Stimulated activated CD4-positive, alpha-beta T cell treated with anti-CD3 and anti-CD28 coated beads, Interleukin-4, amount 100 ng/mL, for 1 hour (primary cell): ENCODE measurements around the gene XPO5.
"Not testable (repeated sequence)": the region's sequence is repeated elsewhere in the genome, so short reads cannot be mapped to it uniquely, and the experiment has no call there.

Experiments
- DNase-seq: peaks from one replicate; pipeline ENCODE4 v3.0.0-alpha.2; 2020

Gene XPO5

DNA sequence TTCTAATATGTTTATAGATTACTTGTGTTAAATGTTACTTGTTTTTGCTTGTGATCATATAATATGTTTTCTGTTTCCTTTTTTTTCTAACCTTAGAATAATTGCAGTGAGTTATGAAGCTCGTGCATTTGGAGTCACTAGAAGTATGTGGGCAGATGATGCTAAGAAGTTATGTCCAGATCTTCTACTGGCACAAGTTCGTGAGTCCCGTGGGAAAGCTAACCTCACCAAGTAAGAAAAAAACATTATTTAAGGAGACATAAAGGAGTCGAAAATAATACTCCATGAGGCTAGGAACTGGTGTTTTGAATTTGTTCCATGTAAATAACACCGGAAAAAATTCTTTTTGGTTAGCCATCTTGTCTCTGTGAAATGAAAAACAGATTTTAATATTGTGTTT is 7.1 kb upstream of the XPO5 start:
- no peak for DNase-seq

DNA sequence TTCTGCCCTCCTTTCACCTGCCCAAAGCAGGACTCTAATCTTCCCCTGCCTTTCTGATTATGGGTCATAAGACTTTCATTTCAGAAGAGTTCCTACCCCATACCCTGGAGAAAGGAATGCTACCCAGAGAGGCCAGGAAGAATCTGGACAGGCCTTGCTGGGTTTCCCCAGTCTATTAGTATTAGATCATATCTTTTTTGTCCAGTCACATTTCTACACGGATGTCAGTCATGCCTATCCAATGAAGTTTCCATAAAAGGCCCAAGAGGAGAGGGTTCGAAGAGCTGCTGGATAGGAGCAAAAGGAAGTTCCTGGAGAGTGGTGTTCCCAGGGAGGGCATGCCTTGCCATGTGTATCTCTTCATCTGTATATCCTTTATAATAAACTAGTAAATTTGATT is 3.3 kb upstream of the XPO5 start:
- no peak for DNase-seq

DNA sequence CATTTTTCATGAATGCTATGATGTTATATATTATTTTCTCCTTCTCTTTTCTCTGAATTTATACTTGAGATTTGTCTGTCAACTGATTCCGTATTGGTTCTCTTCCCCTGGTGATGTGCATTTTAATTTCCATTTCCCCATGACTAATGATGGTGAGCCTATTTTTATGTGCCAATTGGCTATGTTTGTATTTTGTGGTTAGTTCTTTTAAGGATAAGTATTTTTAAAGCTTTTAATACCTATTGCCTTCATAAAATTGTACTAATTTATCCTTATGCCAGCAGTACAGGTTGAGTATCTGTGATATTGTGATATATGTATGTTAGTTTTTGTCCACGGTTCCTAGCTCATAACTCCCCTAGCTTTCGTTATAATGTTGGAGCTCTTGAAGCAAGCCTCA is 2.9 kb upstream of the XPO5 start:
- DNase-seq, result no peak

DNA sequence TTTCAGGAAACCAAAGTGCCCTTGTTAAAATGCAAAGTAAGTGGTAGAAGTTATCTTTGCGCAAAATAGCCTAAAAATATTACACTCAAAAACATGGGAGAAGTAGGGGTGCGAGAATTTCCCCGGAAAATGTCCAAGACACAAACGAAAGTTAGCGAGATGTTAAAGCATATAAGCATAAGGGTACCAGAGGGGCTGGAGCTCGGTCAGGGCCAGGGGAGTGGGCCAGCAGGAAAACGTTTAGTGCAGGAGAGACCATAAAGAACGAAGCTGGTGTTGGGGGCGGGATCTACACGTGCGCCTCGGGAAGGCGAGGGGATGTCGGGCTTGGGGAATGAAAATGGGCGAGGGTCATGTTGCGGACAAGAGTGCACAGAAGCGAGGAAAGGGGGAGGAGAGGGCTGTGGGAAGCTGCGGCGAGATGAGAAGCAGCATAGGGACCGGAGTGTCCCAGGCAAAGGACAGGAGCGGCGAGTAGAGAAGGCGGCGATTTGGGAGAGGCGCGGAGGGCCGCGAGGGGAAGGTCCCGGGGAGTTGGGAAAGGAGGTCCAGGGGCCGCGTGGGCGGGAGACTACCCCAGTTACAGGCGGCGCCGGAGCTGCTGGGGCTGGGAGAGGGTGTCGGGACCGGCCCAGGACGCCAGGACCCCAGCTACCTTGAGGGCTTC is 600 bp downstream of the XPO5 start:
- DNase-seq, result peak; percentile 48

DNA sequence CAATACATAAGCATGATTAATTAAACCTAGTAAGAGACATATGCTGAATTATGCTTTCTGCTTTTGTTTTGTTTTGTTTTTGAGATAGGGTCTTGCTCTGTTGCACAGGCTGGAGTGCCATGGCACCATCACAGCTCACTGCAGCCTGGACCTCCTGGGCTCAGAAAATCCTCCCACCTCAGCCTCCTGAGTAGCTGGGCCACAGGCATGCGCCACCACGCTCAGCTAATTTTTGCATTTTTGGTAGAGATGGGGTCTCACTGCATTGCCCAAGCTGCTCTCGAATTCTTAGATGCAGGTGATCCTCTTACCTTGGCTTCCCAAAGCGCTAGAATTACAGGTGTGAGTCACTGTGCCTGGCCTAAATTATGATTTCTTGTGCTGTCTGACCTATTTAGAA is 3.8 kb downstream of the XPO5 start:
- DNase-seq, result no peak

DNA sequence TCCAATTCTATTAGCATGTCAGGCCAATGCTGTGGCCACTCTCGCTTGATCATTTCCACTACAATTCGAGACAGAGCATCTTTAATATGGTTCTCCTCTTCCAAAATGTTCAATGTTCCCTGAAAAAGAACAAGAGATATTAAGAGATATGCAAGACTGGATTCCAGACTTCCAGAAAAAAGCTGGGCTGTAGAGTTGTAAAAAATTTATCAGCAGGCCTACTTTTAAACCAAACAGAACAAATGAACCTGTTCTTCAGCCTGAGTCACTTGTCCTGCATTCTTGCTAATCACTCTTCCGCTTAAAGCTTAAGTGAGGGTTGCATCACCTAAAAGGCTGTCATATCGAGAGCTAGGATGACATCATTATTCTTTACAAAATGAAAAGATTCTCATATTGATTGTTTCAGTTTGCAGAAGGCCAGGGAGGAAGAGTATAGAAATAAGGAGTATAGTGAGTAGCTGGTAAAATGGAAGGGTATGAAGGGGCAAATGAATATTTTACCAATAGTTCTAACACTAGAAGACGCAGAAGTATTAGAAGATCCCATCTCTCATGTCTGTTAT is 4.9 kb downstream of the XPO5 start:
- DNase-seq, result no peak

DNA sequence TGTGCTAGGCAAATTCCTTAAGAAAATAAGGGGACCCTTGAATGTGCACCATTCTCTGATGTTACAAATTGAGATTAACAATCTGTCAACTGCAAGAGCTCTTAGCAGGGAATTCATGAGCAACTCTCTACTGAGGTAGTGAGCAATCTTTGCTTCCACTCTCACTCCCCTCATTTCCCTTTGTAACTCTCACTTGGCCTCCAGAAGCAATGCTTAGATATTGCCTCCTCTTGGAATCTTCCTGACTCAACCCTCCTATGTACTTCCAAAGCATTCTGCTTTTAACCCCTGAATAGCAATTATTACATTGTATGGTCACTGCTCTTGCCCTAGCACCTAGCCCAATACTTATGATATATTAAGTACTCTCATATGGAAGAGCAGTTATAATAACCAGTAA is 16.5 kb downstream of the XPO5 start:
- no peak for DNase-seq

DNA sequence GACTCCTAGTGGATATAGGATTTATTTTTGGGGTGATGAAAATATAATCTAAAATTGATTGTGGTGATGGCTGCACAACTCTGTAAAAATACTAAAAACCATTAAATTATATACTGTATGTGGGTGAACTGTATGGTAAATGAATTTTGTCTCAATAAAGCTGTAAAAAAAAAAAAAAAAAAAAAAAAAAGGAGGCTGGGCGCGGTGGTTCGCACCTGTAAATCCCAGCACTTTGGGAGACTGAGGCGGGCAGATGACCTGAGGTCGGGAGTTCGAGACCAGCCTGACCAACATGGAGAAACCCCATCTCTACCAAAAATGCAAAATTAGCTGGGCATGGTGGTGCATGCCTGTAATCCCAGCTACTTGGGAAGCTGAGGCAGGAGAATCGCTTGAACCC is 18.2 kb downstream of the XPO5 start:
- DNase-seq, result not testable (repeated sequence)

DNA sequence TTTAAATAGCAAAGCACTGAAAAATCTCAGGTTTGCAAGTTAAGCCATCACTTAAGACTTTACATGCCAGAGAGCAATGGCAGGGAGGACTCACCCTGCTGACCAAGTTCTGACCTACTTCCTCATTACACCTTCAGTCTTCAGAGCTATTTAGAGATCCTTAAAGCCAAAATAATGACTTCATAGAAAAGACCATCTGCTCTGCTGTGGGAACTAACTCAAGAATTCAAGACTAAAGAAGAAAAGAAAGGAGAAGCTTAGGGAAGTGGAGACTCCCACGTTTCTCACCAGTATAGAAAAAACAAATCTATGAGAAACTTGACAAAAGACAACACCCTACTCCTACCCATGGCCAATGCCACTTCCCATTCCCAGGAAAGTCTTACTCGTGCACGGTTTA is 28.6 kb downstream of the XPO5 start:
- DNase-seq, result no peak

DNA sequence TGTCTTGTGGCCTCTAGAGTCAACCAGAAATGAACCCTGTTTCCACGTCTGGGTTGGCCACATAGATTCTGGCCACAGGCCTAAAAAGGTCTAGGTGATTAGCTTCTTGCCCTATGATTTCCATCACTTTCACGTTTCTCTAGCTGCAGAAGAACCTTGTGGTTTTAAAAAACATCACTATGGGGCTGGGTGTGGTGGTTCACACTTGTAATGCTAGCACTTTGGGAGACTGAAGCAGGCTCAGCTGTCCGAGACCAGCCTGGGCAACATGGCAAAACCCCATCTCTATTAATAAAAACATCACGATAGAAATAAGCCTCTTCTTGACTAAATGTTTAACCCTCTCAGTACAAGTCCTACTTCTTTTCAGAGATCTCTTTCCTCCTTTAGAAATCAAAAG is 31.4 kb downstream of the XPO5 start:
- DNase-seq, result no peak

DNA sequence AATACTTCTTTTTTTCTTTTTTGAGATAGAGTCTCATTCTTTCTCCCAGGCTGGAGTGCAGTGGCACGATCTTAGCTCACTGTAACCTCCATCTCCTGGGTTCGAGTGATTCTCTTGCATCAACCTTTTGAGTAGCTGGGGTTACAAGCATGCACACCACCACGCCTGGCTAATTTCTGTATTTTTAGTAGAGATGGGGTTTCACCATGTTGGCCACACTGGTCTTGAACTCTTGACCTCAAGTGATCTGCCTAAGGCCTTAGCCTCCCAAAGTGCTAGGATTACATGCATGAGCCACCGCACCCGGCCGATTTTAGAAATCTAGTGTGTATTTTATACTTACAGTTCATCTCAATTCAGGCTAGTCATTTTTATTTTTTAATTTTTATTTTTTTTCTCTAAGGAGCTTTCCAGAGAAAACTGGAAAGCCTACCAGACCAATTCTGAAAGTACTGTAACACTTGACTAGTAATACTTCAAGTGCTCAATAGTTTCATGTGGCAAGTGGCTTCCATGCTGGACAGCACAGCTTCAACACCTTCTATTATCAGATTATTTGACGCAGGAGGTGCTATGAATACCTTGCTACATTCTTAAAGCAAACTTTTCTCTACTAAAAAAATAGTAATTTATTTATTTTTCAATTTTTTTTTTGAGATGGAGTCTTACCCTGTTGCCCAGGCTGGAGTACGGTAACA is 33.9 kb downstream of the XPO5 start:
- DNase-seq, result no peak

DNA sequence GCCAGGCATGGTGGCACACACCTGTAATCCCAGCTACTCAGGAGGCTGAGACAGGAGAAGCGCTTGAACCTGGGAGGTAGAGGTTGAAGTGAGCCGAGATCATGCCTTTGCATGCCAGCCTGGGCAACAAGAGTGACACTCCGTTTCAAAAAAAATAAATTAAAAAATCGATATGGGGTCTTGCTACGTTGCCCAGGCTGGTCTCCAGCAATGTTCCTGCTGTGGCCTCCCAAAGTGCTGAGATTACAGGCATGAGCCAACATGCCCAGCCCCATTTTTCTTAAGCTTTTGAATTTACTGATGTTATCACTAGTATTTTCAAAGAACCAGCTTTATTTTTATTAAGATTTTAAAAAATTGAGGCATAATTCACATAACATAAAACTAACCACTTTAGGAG is 35.3 kb downstream of the XPO5 start:
- DNase-seq, result no peak

DNA sequence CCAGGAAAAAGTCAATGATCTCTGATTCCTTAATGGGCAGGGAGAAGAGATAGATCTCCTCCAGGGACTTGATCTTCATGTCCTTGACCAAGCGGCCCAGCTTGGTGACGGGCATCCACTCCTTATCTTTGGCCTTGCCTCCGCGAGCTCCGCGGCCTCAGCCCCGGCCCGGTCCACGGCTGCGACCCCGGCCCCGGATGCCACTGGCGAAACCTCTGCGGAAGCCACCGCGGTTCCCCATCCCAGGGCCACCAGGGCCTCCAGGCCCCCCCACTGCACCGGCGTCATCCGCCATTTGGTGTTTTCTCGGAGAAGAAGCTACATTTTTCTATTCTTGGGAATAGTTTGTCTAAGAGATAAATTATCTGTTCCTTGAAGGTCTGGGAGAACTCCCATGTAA is 36.4 kb downstream of the XPO5 start:
- DNase-seq, result not testable (repeated sequence)

DNA sequence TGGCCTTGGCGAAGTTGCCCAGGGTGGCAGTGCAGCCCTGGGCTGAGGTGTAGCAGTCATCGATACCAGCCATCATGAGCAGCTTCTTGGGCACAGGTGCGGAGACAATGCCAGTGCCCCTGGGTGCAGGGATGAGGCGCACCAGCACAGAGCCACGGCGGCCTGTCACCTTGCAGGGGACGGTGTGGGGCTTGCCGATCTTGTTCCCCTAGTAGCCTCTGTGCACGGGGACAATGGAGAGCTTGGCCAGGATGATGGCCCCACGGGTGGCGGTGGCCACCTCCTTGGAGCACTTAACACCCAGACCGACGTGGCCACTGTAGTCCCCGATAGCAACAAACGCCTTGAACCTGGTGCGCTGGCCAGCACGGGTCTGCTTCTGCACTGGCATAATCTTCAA is 36.9 kb downstream of the XPO5 start:
- not testable (repeated sequence) for DNase-seq

DNA sequence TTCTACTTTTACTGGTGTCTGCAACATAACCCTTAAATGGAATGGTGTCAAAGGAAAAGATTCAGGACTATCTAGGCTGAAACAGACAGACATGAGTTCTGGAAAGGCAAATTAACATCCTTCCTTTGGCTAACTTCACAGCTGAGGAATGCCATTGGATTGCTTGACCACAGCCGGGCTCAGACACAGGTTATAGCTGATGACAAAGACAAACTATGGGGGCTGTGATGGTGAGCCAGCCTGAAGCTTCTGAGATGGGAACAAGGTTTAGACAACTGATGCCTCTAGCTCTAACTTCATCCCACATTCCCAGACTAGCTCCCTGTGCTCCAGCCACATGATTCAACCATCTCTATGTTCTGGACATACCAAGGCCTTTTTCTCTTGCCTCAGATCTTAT is 43.6 kb downstream of the XPO5 start:
- DNase-seq, result no peak

DNA sequence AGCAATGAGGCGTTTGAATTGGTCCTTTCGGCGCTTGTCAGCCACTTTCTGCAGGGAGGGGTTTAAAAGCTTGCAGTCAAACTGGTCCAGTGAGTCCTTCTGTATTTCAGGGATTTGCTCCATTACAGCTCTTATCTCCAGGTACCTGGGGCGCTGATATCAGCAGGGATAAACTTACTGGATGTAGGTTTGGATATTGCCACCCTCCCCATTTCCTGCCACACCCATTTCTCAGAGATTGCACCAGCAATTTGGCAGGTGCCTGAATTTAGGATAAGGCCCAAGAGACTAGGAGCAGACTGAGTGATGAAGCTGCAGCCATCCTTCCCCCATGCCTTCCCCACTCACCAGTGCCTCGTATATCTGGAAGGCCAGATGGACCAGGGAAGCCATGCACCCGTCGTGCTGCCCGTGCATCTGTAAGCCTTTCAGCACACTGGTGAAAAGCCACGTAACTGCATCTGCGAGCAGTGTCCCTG is 51.3 kb downstream of the XPO5 start:
- no peak for DNase-seq

DNA sequence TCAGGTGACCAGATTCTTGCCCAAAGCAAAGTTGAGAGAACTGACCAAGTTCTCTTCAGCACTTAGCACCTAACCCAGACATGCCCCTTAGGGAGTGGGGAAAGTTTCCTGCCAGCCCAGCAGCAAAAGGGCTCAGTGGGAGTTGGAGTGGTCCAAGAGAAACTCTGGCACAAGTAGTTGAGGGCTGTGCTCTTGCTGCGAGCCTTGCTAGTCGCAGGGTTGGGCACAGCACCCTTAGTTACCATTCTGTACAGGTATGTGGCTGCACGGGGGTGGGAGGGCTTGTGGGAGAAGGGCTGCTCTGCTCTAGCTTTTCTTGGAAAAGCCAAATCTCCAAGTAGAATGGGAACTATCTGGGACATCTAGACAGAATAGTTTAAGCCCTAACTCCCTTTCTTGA is 52.6 kb downstream of the XPO5 start:
- no peak for DNase-seq

DNA sequence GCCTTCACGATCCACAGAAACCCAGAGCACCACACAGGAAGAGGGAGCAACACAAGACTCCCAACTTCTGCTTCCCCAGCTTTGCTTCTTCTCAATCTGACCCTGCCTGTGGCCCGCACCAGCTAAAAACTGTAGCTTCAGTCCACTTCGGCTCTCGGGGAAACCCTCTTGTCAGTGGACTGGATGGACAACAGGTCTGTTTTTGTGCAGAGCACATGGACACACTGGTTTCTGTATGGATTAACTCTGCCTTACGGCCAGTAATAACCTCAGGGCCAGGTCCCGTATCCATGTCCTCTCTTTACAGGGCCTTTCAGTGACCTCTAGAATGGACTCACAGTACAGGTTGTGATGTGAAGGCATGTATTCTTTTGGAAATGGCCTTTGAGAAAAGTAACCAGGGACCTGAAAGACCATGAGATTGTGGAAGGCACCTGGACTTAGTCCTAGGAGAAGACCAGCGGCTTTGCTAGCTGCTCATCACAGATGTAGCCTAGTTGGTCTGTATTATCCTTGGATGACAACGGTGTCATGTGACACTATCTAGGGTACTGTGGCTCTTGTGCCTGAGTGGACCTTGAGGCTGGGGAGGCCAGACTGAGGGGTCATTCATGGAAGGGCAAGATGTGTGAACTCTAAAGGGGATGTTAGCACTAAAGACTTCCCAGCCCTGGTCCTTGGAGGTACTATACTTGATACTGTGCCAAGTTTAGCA is 53.1 kb downstream of the XPO5 start:
- no peak for DNase-seq

DNA sequence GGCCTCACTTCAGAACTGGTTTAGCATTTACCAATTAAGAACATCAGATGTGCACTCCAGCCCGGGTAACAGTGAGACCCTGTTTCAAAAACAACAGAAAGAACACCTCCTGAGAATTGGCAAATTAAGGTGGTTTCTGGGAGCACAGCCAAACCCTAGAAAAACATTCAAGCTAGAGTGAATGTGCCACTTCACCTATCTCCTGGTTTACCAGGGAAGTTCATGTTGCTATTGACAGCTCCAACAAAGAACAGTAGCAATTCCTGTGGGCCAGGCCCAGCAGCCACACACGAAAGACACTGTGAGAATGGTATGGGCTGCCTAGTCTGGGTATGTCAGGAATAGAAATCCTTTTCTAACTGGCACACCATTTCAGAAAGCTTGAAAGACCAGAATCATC is 54.0 kb downstream of the XPO5 start:
- DNase-seq, result no peak

DNA sequence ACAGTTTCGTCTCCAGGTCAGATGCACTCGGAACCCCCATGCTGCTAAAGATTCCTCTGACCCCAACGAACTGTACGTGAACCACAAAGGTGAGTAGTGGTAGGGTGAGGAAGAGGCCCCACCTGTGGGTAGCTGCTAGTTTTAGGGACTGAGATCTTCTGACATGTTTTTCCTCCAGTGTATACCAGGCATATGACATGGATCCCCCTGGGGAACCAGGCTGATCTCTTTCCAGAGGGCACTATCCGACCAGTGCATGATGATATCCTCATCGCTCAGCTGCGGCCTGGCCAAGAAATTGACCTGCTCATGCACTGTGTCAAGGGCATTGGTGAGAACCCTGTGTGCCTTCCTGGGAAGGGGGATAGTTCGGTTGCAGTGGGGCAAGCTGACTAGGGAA is 55.7 kb downstream of the XPO5 start:
- DNase-seq, result no peak

DNA sequence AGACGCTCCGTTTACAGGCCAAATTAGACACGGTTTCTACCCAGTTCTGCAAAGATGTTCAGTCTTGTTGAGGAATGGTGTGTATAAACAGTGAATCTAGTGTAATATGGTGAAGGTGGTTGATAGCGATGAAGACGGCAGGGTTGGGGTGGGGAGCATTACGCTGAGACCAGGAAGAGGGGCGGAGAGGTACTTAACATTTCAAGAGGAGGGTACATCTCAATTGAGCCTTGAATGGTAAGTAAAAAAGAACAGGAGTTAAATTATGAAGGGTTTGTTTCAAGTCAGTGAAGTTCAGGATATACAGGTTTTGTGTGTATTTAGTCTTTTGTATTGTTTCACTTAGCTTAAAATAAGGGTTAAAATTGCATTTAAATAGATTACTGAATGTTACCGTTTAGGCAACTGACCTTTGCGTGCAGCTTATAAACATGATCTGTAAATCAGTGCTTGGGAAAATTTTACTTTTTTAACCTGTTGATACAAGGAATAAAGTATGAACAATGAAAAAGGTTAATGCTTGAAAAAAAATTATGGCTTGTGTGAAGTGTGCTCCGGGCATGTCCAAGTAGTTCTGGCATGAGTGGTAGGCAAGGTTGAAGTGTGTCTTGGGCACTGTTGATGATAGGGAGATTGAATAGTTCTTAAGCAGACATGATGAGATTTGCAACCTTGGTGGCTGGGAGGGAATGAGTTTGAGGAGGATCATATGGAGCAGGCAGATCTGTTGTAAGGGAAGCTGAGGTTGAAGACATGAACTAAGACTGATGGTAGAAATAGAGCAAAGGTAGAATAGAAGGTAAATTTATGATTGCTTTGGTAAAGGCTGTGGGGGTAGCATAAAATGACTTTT is 58.1 kb downstream of the XPO5 start:
- no peak for DNase-seq

DNA sequence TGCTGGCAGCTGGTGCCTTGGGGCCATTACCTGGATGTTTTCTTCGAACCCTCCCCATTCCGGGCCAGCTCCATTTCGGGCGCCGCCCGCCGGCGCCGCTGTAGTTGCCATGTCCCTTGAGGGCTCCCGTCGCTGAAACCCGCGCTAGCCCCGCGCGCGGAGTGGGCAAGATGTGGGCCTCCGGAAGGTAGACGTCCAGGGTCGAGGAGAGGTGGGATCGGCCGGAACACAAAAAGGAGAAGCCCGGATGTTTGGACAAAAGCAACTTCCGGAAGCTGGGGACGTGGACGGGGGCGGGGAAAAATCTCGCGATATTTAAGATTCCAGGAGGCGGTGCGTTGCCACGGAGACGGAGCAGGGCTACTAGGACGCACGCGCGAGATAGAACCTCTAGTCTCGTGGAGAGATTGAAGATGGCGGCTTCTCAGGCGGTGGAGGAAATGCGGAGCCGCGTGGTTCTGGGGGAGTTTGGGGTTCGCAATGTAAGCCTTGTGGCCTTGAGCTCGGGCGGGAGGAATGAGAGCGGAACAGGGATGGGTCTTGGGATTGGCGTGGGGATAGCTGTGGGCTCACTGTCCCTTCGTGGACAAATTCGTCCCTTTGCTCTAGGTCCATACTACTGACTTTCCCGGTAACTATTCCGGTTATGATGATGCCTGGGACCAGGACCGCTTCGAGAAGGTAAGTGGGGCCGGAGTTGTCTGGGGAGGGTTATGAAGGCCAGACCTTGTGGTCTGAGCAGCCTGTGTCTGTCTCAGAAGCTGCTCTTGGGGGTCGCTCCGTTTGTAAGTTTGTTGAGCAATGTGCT is 58.9 kb downstream of the XPO5 start, which contains the start of the genes POLR1C and YIPF3:
Gene POLR1C (plus strand): TSS at position 393 of the 808 bp plus-strand sequence. CDS start 21 bp downstream, at position 414.
Gene YIPF3 (minus strand): TSS at position 230 of the 808 bp plus-strand sequence. CDS start 119 bp downstream, at position 111.
- DNase-seq, result peak; percentile 94
